Stimulated activated naive CD8-positive, alpha-beta T cell treated with anti-CD3 and anti-CD28 coated beads, Interleukin-15, Interleukin-2, amounts not matched to agents 100 U/mL and 50 U/mL, for 24 hours (primary cell): Measurements from ENCODE around the gene CBL.
A peak's percentile ranks its signal among the peaks of the same experiment; 100 is the strongest.
"Not testable (repeated sequence)": the region's sequence is repeated elsewhere in the genome, so short reads cannot be mapped to it uniquely, and the experiment has no call there.

Experiments used
- ATAC-seq: fragments of 150-1000 bp; cut with Tn5 transposase; one replicate; pipeline ENCODE4 v1.10.0; 2021
- DNase-seq: peaks from one replicate; pipeline ENCODE4 v3.0.0; 2021

Gene CBL

DNA sequence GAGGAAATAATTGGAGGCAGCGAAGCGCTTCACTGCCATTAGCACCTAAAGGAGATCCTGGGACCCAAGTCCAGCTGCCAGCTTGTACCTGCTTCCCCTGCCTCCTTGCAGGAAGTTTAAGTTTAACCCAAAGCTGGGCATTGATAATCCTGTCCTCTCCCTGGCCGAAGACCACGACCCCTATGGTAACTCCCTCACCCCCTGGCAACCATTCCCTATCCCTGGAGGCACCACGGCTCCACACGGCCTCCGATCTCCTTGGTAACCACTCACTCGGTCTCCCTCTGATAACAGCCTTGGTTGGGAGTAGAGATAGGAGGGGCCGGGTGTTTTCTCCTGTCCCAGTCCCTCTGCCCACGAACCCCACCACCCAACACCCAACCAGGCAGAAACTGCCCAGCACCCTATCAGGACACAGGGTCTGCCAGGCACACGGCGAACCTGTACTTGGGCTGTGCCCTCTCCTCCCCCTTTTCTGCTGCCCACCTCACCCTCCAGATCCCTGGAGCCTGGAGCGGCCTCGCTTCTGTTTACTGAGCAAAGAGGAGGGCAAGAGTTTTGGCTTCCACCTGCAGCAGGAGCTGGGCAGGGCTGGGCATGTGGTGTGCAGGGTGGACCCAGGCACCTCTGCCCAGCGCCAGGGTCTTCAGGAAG, 20.0 kb upstream of the CBL start:
- DNase-seq (no peak), ATAC-seq (no peak)

DNA sequence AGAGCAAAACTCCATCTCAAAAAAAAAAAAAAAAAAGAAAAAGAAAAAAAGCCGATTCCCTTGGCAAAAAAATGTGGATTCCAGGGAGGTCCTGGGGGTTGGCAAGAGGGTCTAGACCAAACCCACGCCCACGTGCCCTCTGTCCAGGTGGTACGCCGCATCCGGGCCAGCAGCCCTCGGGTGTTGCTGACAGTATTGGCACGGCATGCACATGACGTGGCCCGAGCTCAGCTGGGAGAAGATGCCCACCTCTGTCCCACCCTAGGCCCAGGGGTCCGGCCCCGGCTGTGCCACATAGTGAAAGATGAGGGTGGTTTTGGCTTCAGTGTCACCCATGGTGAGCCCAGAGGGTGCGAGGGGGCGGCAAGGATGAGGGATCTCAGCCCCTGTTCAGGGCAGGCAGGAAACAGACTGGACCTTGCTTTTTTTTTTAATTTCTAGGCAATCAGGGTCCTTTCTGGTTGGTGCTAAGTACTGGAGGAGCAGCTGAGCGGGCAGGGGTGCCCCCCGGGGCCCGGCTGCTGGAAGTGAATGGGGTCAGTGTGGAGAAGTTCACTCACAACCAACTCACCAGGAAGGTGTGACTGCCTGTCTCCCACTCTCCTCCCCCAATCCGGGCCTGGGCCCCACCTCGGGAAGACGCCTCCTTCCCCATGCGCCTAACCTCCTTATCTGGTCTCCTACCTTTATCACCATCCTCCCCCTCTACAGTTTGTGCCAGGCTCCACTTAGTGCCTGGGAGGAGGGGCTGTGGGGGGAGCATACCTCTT, 18.8 kb upstream of the CBL start:
- DNase-seq = no peak
- no peak for ATAC-seq

DNA sequence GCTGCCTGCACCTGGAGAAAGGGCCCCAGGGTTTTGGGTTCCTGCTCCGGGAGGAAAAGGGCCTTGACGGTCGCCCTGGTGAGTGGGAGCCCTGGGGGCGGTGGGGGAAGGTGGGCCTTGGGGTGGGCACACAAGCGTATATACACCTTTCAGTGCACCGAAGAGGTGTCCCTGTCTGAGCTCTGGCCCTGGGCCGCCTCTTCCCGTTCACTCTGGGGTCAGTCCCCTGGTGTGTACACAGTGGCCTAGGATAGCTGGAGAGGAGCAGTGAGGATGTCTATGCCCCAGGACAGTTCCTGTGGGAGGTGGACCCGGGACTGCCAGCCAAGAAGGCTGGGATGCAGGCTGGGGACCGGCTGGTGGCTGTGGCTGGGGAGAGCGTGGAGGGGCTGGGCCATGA, 18.1 kb upstream of the CBL start:
- ATAC-seq = no peak

DNA sequence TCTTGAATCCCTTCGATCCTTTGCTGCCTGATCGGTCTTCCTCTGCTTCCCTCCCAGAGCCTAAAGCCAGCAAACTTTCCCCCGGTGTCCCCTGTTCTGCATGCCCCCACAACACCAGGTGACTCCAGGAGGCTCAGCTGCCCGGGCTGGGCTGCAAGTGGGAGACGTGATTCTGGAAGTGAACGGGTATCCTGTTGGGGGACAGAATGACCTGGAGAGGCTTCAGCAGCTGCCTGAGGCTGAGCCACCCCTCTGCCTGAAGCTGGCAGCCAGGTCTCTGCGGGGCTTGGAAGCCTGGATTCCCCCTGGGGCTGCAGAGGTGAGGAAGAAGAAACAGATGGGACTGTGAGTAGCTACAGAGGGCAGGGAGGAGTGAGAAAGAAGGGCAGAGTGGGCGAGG, 17.3 kb upstream of the CBL start:
- DNase-seq (no peak), ATAC-seq (no peak)

More for the DNA sequence above, 18.1 kb upstream of the CBL start:
- DNase-seq = no peak

DNA sequence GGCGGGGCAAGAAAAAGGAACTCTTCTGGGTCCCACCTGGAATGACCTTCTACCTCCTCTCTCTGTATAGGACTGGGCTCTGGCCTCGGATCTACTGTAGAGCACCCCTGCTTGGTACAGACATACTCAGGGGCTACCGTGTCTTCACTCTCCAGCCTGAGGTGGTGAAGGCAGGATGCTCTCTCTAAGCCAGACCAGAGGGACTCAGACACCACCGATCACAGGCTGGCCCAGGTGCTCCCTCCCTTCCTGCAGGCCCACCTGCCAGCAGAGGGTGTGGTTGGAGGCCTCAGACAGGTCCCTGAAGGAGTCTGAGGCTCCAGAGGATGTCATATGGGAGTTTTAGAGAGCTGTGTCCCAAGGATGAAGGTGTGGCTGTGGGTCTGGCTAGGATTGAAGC, 16.7 kb upstream of the CBL start:
- no peak for ATAC-seq
- no peak for DNase-seq

DNA sequence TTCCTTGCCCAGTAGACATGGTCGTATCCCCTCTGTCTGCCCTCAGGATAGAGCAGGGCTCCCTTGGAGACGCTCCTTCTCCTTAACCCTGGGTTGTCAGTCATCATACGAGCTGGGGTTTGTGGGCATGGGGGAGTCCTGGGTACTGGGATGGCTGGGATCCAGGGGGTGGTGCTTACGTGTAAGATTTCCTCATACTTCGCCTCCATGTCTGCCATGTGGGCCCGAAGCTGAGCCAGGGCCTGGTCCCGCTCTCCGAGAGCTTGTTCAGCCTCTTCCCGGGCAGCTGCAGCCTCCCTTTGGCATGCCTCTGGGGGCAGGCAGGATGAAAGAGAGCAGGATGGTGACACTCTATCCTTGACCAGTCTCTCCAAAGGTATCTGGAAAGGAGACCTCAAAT, 15.6 kb upstream of the CBL start:
- ATAC-seq = no peak
- DNase-seq = no peak

DNA sequence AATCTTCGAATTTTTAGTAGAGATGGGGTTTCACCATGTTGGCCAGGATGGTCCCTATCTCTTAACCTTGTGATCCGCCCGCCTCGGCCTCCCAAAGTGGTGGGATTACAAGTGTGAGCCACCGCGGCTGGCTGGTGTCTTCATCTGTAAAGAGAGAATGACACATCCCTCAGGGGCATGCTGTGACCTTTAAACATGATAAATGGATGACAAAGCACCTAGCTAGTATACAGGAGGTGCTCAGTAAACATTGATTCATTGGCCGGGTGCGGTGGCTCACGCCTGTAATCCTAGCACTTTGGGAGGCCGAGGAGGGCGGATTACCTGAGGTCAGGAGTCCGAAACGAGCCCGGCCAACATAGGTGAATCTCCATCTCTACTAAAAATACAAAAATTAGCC, 14.9 kb upstream of the CBL start:
- not testable (repeated sequence) for ATAC-seq, DNase-seq

DNA sequence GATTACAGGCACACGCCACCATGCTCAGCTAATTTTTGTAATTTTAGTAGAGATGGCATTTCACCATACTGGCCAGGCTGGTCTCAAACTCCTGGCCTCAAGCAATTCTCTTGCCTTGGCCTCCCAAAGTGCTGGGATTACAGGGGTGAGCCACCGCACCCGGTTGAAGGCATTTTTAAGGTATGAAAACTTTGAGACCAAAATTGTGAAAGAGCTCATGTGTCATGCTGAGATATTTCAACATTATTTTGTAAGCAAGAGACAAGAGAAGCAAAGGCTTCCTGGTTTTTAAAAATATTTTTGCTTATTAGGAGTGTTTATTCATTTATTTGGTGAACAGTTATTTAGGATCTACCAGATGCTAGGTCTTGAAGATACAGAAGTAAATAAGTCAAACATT, 14.0 kb upstream of the CBL start:
- ATAC-seq (no peak), DNase-seq (no peak)

DNA sequence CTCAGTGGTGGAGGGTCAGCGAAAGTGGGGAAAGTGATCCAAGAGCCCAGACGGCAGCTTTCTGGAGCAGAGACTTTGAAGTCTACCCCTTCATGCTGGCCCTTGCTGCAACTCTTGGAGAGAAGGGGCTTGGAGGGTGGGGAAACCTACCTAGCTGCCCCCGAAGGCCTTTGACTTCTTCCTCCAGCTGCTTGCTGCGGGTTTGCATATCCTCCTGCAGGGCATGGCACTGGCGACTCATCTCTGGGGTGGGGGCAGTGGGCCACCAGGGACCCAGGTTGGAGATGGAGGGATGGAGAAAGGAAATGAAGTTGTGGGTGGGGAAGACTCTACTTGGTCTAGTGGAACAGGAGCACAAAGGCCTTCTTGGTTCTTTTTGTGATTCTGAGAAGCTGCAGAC, 13.1 kb upstream of the CBL start:
- no peak for ATAC-seq
- no peak for DNase-seq

DNA sequence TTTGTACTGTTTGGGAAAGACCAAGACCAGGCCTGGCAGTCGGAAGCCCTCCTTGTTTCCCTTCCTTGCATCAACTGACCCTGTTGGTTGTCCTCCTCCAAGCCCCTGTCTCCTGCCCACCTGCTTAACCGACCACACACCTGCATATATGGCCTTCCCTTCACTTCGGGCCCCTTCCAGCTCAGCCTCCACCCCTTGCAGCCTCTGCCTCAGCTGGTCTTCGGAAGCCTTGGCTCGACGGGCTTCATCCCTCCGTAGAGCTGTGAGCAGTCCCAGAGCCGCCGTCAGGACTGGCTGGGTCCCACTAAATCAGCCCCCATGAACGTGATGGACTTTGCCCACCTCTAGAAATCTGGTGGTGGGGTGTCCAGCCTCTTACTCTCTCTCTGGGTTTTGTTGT, 12.5 kb upstream of the CBL start:
- no peak for ATAC-seq
- DNase-seq = no peak

DNA sequence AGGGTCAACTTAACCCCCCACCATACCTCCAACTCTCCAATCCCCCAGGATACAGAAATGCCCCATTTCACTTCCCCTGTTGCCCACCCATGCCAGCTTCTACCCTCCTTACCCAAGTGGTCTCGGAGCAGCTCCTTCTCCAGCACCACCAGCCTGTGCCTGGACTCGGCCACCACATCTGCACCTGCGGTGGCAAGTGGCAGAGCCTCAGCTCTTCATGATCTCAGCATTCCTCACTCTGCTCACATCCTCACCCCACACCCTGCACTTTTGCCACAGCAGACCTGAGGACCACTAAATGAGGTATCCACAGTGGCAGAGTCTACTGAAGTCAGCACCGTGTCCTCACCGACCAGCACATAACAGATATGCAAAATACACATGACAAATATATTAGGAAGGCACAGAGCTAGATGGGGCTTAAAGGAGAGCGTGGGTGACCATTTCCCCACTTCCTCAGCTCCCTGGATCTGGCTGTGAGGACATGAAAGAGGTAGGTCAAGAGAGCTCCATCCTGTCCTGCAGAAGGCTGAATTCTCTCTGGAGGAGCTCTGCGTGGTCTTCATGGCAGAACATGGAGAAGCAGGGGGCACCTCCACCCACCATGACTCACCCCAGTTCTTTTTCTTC, 11.2 kb upstream of the CBL start:
- DNase-seq (no peak), ATAC-seq (no peak)

DNA sequence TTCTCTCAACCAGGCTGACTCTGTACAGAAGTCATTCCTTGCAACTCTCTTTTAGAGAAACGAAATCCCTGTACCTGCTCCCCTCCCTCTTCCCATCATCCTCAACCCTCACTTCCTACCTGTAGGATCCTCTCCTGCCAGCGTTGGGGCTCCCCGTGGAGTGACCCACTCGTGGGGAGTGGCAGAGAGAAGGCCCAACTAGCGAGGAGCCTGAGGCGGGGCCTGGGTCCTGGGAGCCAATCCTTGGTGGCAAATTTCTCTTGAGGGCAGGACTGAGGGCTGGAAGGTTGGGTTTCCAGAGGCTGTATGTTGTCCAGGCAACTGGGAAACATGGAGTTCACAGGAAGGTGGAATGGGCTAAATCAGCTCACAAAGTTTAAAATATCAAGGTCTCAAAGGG, 10.5 kb upstream of the CBL start:
- DNase-seq = no peak

DNA sequence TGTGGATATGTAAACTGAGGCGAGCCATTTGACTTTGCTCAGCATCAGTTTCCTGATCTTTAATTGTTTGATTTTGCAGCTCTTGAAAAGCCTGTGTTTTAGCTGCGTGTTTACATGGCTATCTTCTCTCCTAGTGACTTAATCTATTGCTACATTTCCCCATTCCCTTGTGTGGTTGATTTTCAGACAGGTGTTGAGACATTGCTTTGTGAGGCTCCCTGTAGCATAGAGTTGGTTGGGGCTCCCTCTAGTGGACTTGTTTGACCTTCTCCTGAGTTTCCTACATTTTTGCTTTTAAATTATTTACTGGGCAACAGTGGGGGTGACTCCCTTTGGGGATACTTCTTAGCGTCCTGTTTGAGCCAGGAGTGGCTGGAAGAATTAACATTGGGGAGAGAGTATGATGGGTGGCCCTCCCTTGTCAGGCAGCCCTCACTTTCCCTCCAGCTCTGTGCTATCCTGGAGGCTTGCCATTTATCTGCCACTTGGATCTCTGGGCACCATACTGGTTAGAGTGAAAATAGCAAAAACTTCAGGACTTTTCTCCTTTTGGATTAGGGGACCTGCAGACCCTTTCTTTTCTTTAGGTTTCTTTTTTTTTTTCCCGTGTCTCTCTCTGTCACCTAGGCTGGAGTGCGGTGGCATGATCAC, 9.2 kb upstream of the CBL start:
- ATAC-seq (peak; percentile 86), DNase-seq (peak; percentile 70)

More for the DNA sequence above, 10.5 kb upstream of the CBL start:
- ATAC-seq = no peak

DNA sequence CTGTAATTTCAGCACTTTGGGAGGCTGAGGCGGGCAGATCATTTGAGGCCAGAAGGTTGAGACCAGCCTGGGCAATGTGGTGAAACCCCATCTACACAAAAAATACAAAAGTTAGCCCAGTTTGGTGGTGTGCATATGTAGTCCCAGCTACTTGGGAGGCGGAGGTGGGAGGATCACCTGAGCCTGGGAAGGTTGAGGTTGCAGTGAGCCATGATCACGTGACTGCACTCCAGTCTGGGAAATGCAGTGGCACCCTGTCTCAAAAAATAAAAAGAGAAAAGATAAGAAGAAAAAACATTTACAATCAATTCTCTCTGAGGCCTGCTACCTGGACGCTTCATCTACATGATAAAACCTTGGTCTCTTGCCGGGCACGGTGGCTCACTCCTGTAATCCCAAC, 7.2 kb upstream of the CBL start:
- DNase-seq = no peak
- no peak for ATAC-seq

DNA sequence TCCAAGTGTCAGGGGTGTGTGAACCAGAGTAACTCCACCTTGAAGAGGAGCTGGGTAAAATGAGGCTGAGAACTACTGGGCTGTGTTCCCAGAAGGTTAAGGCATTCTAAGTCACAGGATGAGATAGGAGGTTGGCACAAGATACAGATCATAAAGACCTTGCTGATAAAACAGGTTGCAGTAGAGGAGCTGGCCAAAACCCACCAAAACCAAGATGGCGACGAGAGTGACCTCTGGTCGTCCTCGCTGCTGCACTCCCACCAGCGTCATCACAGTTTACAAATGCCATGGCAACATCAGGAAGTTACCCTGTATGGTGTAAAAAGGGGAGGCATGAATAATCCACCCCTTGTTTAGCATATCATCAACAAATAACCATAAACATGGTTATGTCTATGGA, 4.9 kb upstream of the CBL start:
- ATAC-seq, DNase-seq: not testable (repeated sequence)

DNA sequence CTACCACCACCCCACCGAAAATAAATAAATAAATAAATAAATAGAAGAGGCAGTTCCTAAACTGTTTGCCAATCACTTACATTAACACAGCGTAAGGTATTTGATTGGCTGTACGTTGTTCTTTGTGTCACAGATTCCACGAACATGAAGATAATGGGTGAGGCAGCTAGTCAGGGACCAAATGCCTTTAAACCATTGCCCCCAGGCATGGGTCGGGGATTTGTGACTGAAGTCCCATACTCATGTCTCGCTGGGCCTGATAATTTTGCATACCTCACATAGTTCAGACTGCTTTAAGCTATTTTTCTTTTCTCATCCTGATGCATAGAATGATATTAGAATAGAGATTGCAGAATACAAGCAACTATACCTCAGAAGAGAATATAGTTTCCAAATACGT, 3.6 kb upstream of the CBL start:
- DNase-seq = no peak
- ATAC-seq = no peak

DNA sequence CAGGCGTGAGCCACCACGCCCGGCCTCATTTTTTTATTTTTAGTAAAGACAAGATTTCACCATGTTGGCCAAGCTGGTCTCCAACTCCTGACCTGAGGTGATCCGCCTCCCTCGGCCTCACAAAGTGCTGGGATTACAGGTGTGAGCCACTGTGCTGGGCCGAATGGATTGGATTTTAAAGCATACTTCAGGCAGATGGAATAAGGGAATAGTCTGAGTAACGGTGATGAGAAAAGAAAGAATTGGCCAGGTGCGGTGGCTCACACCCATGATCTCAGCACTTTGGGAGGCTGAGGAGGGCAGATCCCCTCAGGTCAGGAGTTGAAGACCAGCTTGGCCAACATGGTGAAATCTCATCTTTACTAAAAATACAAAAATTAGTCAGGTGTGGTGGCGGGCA, 2.1 kb upstream of the CBL start:
- ATAC-seq = no peak
- DNase-seq = no peak

DNA sequence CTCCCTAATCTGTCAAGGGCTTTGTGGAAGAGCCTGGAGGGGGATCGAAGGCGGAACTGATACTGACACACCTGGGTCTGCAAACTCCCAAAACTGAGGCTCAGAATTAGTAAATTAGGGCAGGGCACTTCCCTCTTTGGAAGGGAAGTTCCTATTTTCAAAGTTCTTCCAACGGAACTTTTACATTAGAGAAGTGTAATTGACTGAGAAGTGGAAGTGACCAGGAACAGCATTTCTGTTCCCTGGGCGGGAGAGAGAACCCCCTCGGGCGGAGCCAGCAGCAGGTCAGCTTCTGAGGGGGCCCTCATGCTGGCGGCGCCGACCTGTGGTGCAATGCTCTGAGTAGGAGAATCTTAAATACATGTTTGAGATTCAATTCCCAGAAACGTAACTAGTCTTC, 1.1 kb upstream of the CBL start:
- ATAC-seq (no peak), DNase-seq (no peak)

DNA sequence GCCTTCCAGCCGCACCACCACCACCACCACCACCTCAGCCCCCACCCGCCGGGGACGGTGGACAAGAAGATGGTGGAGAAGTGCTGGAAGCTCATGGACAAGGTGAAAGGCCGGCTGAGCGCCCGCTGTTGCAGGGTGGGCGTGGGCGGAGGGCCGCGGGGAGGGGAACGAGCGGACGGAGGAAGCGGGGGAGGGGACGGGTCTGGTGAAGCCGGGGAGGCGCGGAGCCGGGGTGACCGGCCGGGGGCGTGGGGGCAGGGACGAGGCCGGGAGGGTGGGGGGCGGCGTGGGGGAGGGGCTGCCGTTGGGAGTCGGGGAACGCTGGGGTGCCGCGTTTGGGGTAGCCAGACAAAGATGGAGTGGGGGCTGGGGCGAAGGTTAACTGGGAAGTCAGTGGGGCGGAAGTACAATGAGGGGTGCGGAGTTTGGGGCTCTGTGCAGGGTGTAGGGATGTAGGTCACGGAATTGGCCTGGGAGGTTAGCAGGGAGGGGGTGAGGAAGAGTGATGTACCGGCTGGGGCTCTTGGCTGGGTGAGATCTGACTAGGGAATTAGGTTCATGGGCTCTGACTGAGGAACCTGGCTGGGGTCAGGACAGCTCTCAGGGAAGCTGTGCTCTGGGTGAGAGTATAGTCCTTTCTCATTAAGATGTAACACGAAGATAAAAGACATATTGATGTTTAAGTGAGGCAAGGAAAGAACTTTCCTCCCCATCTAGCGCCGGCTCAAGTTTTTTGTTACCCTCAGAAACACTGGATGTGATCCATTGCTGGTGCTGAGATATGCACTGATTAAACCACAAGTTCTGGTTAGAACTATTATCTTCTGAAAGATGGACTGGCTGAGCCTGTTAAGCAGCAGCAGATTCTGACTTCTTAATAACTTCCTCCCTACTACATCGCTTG, 624 bp downstream of the CBL start:
- peak; percentile 56 for ATAC-seq
- DNase-seq = peak; percentile 75

DNA sequence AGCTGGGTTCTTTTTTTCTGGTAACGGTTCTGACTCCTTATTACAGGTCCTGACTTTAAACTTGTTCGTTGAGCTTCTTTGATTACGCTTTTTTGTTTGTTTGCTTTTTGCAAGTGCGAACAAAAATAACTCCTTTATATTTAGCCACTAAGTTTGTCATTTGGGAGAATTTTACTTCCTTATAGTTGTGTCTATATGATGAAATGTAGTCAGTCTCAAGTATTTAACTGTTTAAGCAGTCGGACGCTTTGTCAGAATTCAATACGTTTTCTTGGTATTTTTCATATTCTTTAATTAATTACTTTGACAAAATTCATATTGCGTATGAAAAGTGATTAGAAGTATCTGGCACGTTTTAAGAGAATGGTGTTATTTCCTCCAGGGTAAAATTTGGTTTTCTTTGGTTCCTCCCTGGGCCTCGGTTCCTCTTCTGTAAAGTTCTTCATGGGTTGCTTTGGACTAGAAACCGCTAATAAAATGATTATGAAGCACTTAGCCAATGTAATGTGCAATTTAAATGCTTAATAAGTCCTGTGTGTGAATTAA, 1.3 kb downstream of the CBL start:
- no peak for ATAC-seq
- DNase-seq = no peak

DNA sequence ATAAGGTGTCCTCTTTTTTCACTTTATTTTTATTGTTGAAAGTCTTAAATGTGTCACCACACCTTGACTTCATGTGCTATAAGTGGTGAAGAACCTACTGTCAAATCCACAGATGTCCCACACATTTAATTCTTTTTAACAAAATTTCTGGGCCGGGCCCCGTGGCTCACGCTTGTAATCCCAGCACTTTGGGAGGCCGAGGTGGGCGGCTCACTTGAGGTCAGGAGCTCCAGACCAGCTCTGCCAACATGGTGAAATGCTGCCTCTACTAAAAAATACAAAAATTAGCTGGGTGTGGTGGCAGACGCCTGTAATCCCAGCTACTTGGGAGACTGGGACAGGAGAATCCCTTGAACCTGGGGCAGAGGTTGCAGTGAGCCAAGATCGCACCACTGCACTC, 3.0 kb downstream of the CBL start:
- no peak for DNase-seq
- ATAC-seq = no peak

DNA sequence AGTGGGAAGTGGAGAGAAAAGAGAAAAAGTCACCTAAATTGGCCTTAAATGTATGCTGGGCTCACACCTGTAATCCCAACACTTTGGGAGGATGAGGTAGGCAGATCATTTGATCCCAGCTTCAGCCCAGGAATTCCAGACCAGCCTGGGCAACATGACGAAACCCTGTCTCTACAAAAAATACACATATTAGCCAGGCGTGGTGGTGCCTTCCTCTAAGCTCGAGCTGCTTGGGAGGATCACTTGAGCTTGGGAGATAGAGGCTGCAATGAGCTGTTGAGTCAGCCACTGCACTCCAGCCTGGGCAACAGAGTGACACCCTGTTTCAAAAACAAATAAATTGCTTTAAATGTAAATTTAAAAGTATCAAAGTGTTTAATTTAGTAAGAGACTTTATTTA, 3.9 kb downstream of the CBL start:
- ATAC-seq (no peak), DNase-seq (no peak)
